ENCODE data around the gene GSC2.

The GSC2 gene

DNA sequence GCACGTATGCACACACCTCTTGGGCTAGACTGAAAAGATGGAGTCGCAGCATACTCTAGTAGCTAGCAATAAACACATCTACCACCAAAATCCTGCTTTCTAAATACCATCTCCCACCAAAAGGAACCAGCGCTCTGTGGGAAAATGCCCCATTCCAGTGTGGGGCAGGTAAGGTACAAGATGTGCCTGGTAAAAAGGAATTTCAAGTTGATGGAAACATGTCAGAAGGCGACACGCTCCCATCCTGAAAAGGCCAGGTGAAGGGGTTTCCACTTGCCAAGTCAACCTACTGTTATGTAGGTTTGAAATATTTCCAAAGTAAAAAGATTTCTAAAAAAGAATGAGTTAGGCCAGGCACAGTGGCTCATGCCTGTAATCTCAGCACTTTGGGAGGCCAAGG lies 36.7 kb downstream of the GSC2 start:
- 0 out of 2 replicates have a peak, but pooled peaks cover under 1% of the 10 kb centered on the region for H3F3A ChIP-seq (ENCODE audit: control insufficient read depth, insufficient read depth)
- H3K36me3 ChIP-seq (ENCODE audit: control insufficient read depth, low read length), result peaks cover 6% of the 10 kb centered on the region; the same call in 1 of the 2 replicates
- H3K27me3 ChIP-seq (ENCODE audit: control insufficient read depth, low read length), result no peaks in the 10 kb centered on the region
- peaks cover 91% of the 10 kb centered on the region for H3K79me2 ChIP-seq (ENCODE audit: control insufficient read depth, low read length)
- TF ChIP-seq, protein P1, sequence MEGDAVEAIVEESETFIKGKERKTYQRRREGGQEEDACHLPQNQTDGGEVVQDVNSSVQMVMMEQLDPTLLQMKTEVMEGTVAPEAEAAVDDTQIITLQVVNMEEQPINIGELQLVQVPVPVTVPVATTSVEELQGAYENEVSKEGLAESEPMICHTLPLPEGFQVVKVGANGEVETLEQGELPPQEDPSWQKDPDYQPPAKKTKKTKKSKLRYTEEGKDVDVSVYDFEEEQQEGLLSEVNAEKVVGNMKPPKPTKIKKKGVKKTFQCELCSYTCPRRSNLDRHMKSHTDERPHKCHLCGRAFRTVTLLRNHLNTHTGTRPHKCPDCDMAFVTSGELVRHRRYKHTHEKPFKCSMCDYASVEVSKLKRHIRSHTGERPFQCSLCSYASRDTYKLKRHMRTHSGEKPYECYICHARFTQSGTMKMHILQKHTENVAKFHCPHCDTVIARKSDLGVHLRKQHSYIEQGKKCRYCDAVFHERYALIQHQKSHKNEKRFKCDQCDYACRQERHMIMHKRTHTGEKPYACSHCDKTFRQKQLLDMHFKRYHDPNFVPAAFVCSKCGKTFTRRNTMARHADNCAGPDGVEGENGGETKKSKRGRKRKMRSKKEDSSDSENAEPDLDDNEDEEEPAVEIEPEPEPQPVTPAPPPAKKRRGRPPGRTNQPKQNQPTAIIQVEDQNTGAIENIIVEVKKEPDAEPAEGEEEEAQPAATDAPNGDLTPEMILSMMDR (IDR thresholded peaks at IDR 0.05; ENCODE audit: low read depth, low read length, poor library complexity, severe bottlenecking), result no peak
- TF ChIP-seq EZH2phosphoT487 (IDR thresholded peaks at IDR 0.05; ENCODE audit: borderline replicate concordance, low read length), result no peak
- H4K20me1 ChIP-seq (ENCODE audit: control insufficient read depth, insufficient read depth, low read depth, low read length), result peaks cover 28% of the 10 kb centered on the region
- no peak overlapping the region for H3K4me3 ChIP-seq (ENCODE audit: low read length)
- peaks cover 32% of the 10 kb centered on the region for H3K4me1 ChIP-seq (ENCODE audit: control insufficient read depth, low read length)
- H3K27ac ChIP-seq (ENCODE audit: low read depth, low read length), result no peak overlapping the region
- no peaks in the 10 kb centered on the region for H3K9me2 ChIP-seq (replicated peaks; ENCODE audit: control insufficient read depth, low read length)
- no peak overlapping the region for H3K4me2 ChIP-seq (ENCODE audit: low read length)
- no peaks in the 10 kb centered on the region for H3K9me3 ChIP-seq (ENCODE audit: control insufficient read depth, insufficient read depth, low read length)

DNA sequence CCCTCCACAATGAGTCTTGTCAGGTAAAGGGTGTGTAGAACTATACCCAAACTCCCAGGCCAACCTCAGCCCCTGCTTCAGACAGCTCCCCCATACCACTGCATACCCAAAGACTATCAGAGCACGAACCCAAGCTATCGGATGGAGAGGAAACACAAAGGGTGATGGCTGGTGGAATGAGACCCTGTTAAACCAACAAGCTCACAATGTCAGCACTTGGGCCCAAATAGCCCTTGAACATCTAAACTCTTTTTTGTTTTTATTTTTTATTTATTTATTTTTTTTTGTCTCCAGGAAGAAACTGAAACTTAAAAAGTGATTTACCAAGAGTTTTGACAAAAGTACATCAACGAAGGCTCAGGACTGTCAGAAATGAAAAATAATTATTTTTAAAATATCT lies 38.5 kb downstream of the GSC2 start:
- peaks cover 91% of the 10 kb centered on the region for H3K79me2 ChIP-seq (ENCODE audit: control insufficient read depth, low read length)
- H3K27ac ChIP-seq (ENCODE audit: low read depth, low read length), result no peak overlapping the region
- 0 out of 2 replicates have a peak, but pooled peaks cover 3% of the 10 kb centered on the region for H3K36me3 ChIP-seq (ENCODE audit: control insufficient read depth, low read length)
- peaks cover 20% of the 10 kb centered on the region for H4K20me1 ChIP-seq (ENCODE audit: control insufficient read depth, insufficient read depth, low read depth, low read length)
- no peak for TF ChIP-seq EZH2phosphoT487 (IDR thresholded peaks at IDR 0.05; ENCODE audit: borderline replicate concordance, low read length)
- TF ChIP-seq, protein P1 (IDR thresholded peaks at IDR 0.05; ENCODE audit: low read depth, low read length, poor library complexity, severe bottlenecking), result no peak
- no peaks in the 10 kb centered on the region for H3F3A ChIP-seq (ENCODE audit: control insufficient read depth, insufficient read depth)
- H3K9me2 ChIP-seq (replicated peaks; ENCODE audit: control insufficient read depth, low read length), result no peaks in the 10 kb centered on the region
- H3K4me3 ChIP-seq (ENCODE audit: low read length), result no peak overlapping the region
- peaks cover 15% of the 10 kb centered on the region for H3K4me1 ChIP-seq (ENCODE audit: control insufficient read depth, low read length)
- H3K27me3 ChIP-seq (ENCODE audit: control insufficient read depth, low read length), result no peaks in the 10 kb centered on the region
- H3K9me3 ChIP-seq (ENCODE audit: control insufficient read depth, insufficient read depth, low read length), result no peaks in the 10 kb centered on the region
- no peak overlapping the region for H3K4me2 ChIP-seq (ENCODE audit: low read length)

DNA sequence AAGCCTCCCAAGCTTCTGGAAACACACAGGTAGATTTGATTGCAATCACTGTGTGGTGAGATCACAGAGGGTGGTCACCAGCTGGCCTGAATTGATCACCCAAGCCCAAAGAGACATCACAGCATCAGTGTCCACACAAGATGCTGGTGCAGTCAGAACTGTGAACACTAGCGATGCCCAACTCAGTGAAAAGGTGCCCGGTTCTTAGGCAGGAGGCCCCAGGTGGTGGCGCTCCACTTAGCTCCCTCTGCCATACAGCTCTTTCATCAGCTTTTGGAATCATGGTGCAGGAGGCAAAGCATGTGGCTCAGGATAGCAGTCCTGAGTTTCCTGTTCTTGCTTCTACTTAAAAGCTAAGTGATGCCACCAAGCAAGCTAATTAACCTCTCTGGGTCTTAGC lies 39.0 kb downstream of the GSC2 start:
- H3F3A ChIP-seq (ENCODE audit: control insufficient read depth, insufficient read depth), result no peaks in the 10 kb centered on the region
- H3K27me3 ChIP-seq (ENCODE audit: control insufficient read depth, low read length), result no peaks in the 10 kb centered on the region
- no peak overlapping the region for H3K4me3 ChIP-seq (ENCODE audit: low read length)
- H3K4me1 ChIP-seq (ENCODE audit: control insufficient read depth, low read length), result peaks cover 15% of the 10 kb centered on the region
- no peaks in the 10 kb centered on the region for H3K9me2 ChIP-seq (replicated peaks; ENCODE audit: control insufficient read depth, low read length)
- no peak overlapping the region for H3K4me2 ChIP-seq (ENCODE audit: low read length)
- TF ChIP-seq, protein P1 (IDR thresholded peaks at IDR 0.05; ENCODE audit: low read depth, low read length, poor library complexity, severe bottlenecking), result no peak
- TF ChIP-seq EZH2phosphoT487 (IDR thresholded peaks at IDR 0.05; ENCODE audit: borderline replicate concordance, low read length), result no peak
- peaks cover 91% of the 10 kb centered on the region for H3K79me2 ChIP-seq (ENCODE audit: control insufficient read depth, low read length)
- H4K20me1 ChIP-seq (ENCODE audit: control insufficient read depth, insufficient read depth, low read depth, low read length), result peaks cover 16% of the 10 kb centered on the region
- 0 out of 2 replicates have a peak, but pooled peaks cover 3% of the 10 kb centered on the region for H3K36me3 ChIP-seq (ENCODE audit: control insufficient read depth, low read length)
- no peak overlapping the region for H3K27ac ChIP-seq (ENCODE audit: low read depth, low read length)
- H3K9me3 ChIP-seq (ENCODE audit: control insufficient read depth, insufficient read depth, low read length), result no peaks in the 10 kb centered on the region

Measured in DOHH2 (cell line).